SKM-1 treated with dmso at 0.1 percent for 144 hours (cell line): ENCODE results near the gene CHRNA7.
"Not testable (repeated sequence)": the region's sequence is repeated elsewhere in the genome, so short reads cannot be mapped to it uniquely, and the experiment has no call there.

Experiments used
- DNase-seq: peaks from one replicate; lab custom pipeline; 2025; ENCODE audit not compliant: unreplicated experiment; lab: John Stamatoyannopoulos, UW

The CHRNA7 gene

DNA sequence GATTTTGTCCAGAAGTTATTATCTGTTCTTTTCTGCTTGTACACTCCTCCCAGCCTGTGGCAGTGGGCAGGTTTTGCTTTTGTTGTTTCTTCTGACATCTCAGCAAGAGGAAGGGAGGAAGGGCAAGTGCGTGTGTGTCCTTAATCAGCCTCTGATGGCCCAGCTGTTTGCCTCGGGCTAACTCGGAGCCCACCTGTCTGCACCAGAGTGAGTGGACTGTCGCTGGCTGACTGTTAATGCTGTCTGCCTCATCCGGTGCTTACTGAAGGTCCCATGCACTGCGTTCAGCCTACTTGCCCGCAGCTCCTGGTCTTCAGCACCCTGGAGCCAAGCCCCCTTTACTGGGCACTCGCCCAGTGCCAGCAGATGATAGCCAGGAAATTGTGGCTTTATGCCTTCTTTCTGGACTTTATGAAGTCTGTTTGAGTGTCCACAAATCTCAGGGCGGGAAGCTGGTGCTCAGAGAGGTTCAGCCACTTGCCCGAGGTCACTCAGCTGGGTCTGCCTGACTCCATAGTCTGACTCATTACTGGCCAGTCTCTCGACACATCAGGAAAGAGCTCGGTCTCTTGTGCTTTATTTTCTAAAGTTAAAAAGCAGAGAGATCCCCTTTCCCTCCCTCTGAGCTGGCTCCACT, 89.5 kb downstream of the CHRNA7 start:
- no peak for DNase-seq

GRCh38 chr15:32120577-32121383, 90.5 kb downstream of the CHRNA7 start:
- no peak for DNase-seq

- no peak for DNase-seq
Measured at GRCh38 chr15:32121384-32121695, 91.0 kb downstream of the CHRNA7 start.

DNA sequence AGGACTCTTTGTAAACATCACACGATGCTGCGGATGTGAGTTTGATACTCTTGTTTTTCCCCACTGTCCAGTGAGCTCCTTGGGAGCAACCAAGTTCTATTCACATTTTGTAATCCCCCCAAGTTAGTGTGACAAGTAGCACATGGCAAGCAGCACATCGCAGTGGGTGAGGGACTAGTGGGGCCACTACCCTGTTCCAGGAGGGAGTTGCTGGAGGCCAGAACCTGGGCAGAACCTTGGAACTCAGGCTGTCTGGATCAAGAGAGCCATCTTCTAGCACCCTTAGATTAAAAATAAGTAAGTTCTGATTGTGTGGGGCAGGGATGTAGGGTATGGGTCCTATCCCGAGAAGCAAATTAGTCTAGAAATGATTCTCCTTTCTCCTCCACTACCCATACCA, 91.7 kb downstream of the CHRNA7 start:
- DNase-seq, result no peak

- DNase-seq, result no peak
Measured at GRCh38 chr15:32123473-32123872, 93.2 kb downstream of the CHRNA7 start.

- DNase-seq, result no peak
Measured at GRCh38 chr15:32124726-32125125, 94.4 kb downstream of the CHRNA7 start.

DNA sequence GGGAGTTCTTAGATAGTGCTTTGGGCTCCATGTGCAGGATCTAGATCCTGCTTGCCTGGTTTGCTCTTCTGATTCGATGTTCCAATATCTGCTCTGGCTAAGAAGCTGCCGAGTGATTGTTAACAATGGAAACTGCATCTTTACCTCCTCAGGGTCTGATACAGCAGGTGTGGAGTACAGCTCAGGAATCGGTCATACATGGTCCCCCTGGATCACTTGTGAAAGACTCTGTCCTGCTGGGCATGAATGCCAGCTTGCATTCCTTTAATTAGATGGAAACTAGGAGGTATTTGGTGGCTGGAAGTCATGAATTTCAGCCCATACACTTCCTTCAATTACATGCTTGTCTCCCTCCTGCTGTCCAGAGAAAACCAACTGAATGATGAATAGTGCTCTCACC, 95.3 kb downstream of the CHRNA7 start:
- no peak for DNase-seq

- DNase-seq, result no peak
Measured at GRCh38 chr15:32129815-32130214, 99.5 kb downstream of the CHRNA7 start.

- no peak for DNase-seq
Measured at GRCh38 chr15:32130823-32131222, 100.5 kb downstream of the CHRNA7 start.

- DNase-seq, result no peak
Measured at GRCh38 chr15:32131803-32132202, 101.5 kb downstream of the CHRNA7 start.

DNA sequence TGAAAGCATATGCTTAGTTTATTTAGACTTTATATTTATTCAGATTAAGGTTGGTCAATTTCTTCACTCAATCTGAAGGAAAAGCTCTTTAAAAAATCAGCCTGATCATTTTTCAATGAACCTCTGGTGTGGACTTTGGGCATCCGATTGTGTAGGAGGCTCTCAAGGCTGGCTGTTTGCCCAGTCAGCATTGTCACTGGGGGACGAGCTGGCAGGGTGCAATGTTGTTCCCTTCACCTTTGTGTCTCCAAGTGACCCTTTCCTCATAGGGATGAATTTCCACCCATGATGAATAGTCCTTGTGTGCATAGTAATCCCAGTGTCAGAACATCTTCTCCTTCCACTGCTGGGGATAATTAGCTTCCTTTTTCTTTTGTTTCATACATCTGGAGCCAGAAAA, 102.5 kb downstream of the CHRNA7 start:
- DNase-seq, result no peak

GRCh38 chr15:32134842-32135241, 104.5 kb downstream of the CHRNA7 start:
- no peak for DNase-seq

DNA sequence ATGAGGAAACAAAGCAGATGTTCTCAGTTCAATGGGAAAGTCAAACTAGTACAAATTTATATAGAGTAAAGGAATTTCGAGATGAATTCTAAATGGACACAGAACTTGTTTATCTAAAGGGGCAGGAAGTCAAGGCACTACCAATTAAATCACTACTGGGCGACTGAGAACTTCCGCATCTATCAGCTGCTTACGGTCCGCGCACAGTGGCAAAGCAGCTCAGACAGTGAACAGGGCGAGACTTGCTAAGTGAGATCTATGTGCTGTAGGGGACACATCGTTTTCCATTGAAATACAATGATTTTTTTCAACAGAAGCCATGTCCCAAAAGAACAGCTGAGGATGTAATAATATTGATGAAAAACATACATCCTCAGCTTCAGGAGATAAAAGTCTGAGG, 105.0 kb downstream of the CHRNA7 start:
- DNase-seq, result no peak

DNA sequence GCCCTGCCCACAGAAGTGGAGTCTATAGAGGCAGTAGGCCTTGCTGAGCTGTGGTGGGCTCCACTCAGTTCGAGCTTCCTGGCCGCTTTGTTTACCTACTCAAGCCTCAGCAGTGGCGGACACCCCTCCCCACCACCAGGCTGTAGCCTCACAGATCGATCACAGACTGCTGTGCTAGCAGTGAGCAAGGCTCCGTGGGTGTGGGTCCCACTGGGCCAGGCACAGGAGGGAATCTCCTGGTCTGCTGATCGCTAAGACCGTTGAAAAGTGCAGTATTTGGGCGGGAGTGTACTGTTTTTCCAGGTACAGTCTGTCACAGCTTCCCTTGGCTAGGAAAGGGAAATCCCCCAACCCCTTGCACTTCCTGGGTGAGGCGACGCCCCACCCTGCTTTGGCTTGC, 115.2 kb downstream of the CHRNA7 start:
- not testable (repeated sequence) for DNase-seq

DNA sequence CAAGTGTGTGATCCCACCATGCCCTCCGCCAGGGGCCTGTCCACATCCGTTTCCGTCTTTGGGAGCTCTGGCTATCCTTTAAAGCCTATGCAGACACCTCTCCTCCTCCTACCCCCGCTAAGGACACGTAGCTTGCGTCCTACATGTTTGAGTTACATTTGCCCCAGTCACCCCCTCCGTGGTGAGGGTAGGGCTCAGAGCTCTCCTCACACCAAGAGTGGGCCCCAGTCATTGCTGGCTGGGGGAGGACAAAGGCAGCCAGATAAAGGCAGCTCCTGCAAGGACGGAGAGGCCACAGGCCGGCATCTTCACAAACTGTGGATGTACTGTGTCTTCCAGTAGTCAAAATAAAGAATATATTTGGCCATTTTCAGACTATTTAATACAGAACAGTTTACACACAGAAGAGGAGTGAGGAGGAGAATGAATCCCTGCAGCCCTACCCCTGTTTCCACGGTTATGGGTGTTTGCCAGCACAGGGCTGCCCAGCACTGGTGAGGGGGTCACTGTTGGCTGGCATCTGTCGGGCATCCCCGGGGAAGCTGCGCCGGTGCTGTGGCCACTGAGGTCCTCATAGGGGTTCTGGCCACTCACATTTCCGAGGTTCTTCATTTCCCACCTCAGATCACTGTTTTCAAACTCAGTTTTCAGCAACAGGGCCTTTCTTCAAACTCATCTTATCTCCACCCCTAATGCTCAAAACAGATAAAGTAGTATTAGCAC, 118.7 kb downstream of the CHRNA7 start:
- no peak for DNase-seq

GRCh38 chr15:32152574-32152973, 122.3 kb downstream of the CHRNA7 start:
- DNase-seq, result no peak

DNA sequence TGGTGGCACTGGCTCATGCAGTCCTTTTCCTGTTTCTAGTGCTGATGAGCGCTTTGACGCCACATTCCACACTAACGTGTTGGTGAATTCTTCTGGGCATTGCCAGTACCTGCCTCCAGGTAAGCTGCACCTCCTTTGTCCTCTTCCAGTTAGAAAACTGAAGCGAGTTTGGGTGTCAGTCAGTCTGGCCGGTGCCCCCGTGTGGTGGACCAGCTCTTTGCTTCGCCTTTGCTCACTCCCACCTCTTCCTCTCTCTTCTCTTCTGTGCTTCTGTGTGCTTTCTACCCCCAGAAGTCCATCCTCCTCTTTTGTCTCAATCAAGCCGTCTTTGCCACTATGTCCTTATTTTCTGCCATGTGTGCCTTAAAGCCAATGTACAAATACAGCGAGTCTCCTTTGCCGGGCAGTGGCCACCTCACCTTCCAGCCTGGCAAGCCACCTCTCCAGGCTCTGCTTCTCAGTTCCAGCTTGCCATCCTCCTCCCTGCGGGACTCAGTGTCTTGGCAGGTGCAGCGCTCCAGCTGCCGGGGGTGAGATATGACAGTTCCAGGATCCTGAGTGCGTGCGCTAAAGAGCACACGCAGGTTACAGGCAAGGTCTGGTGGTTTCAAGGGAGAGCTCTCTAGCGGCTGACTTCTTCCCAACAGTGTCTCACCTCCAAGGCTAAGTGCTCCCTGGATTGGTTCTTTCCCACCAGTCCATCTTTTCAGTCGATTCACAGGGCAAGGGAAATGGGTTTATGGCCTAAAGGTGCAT, 123.7 kb downstream of the CHRNA7 start:
- DNase-seq, result not testable (repeated sequence)

- DNase-seq, result not testable (repeated sequence)
Measured at GRCh38 chr15:32162143-32162542, 131.8 kb downstream of the CHRNA7 start.

- DNase-seq, result not testable (repeated sequence)
Measured at GRCh38 chr15:32164065-32164464, 133.8 kb downstream of the CHRNA7 start.

DNA sequence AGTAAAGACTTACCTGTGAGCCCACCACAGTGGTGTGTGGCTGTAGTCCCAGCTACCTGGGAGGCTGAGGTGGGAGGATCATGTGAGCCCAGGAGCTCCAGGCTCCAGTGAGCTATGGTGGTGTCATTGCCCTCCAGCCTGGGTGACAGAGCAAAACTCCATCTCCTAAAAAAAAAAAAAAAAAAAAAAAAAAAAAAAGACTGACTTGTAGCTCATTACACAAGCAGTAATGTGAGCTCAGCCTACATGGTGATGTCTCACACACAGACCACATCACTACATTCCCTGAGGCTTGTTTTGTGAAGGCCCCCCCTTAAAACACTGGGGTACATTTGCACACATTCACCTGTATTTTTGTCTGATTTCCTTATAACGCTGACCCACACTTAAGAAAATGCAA, 134.4 kb downstream of the CHRNA7 start:
- not testable (repeated sequence) for DNase-seq

GRCh38 chr15:32165775-32166174, 135.5 kb downstream of the CHRNA7 start:
- not testable (repeated sequence) for DNase-seq
